ENCODE measurements around the gene MID1. TPM values are rescaled to one million over a fixed set of nuclear protein-coding genes. Genes with fewer than 3 reads are reported as not detected.

Gene MID1
- total RNA-seq, 1 donor from 2014 or later, result 3.4 TPM

DNA sequence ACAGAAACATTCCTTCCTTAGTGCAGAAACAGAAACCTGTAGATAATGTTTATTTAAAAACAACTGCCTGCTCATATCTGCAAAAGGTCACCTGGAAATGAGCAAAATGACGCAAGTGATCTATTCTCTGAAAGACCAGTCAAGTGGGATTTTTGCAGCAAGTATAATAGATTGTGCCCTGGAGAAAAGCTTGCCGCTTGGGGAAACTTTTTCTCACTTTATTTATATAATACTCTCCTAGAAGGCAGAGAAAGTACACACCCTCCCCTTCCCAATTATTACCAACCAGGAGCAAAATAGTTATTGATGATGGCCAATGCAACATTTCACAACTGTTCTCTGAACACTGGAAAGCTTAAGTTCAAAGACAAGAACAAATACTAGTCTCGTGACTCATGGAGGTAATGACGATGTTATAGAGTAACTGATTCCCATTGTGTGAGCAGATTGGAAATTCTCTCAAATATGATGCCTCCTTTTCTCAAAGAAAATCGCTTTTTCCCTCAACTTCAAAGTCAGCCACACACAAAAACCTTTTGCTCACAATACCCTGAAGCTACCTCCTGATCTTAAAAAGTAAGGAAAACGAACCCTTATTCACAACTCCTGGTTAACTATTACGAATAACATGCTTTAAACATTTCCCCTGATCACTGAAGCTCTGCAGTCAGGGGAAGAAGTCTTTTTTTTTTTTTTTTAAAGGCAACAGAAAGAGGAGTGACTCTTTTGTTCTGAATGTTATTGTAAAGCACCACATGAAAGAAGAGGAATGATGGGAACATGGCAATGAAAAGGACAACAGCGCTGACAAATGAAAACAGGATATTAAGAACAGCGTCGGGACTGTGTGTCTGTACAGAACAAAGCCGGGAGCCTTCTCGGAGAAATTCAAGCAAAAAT, 41.0 kb downstream of the MID1 start:
- H3K36me3 ChIP-seq (ENCODE audit: control insufficient read depth, insufficient read depth, low read length), result no peaks in the 10 kb centered on the region
- TF ChIP-seq, protein P1, sequence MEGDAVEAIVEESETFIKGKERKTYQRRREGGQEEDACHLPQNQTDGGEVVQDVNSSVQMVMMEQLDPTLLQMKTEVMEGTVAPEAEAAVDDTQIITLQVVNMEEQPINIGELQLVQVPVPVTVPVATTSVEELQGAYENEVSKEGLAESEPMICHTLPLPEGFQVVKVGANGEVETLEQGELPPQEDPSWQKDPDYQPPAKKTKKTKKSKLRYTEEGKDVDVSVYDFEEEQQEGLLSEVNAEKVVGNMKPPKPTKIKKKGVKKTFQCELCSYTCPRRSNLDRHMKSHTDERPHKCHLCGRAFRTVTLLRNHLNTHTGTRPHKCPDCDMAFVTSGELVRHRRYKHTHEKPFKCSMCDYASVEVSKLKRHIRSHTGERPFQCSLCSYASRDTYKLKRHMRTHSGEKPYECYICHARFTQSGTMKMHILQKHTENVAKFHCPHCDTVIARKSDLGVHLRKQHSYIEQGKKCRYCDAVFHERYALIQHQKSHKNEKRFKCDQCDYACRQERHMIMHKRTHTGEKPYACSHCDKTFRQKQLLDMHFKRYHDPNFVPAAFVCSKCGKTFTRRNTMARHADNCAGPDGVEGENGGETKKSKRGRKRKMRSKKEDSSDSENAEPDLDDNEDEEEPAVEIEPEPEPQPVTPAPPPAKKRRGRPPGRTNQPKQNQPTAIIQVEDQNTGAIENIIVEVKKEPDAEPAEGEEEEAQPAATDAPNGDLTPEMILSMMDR (IDR thresholded peaks at IDR 0.05; ENCODE audit: insufficient read depth, low read length, severe bottlenecking), result no peak
- H3K27me3 ChIP-seq (ENCODE audit: control insufficient read depth, insufficient read depth, low read length), result no peaks in the 10 kb centered on the region
- peak; percentile 78 for DNase-seq (ENCODE audit: low read depth)
- FAIRE-seq, result no peak
- H3K4me3 ChIP-seq (ENCODE audit: low read depth, low read length), result no peak overlapping the region

DNA sequence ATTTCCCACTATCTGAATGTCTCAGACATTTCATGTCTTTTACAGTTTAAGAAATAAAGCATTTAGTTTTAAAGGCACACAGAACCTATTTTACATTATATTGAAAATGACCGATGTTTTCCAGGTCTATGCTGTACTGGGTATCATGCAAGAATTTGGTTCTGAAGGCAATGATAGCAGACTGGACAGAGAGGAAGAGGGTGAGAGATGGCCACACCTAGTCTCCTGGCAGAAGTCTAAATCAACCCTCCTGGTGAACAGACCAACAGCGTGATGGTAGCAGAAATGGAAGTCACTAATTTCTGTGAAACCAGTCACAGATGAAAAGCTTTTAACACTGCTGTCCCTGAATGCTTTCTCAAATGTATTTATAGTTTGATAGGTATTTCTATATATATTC, 41.9 kb downstream of the MID1 start:
- FAIRE-seq (no peak), DNase-seq (ENCODE audit: low read depth) (no peak)
- Histone ChIP-seq H3K27me3 (ENCODE audit: control insufficient read depth, insufficient read depth, low read length) (no peaks in the 10 kb centered on the region), H3K36me3 (ENCODE audit: control insufficient read depth, insufficient read depth, low read length) (no peaks in the 10 kb centered on the region), H3K4me3 (ENCODE audit: low read depth, low read length) (no peak overlapping the region)
- TF ChIP-seq, protein P1 (IDR thresholded peaks at IDR 0.05; ENCODE audit: insufficient read depth, low read length, severe bottlenecking), result no peak

DNA sequence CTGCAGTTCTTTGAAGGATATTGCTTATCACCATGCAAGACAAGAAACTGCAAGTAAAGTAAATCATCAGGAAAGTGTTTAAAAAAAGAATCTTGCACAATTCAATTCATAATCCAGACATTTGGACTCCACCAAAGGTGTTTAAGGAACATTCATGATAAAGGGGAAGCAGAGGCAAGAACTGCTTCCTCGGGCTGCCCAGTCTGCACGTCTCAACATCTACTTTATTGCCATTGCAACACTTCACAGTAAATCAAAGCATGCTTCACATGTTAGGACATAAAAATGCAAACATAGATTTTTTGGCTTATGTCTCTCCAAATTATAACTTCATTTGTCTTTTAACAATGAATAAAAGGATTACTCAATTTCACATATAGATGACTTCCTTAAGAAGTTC, 42.5 kb downstream of the MID1 start:
- DNase-seq (ENCODE audit: low read depth), result peak; percentile 79
- TF ChIP-seq, protein P1 (IDR thresholded peaks at IDR 0.05; ENCODE audit: insufficient read depth, low read length, severe bottlenecking), result no peak
- Histone ChIP-seq H3K4me3 (ENCODE audit: low read depth, low read length) (no peak overlapping the region), H3K27me3 (ENCODE audit: control insufficient read depth, insufficient read depth, low read length) (no peaks in the 10 kb centered on the region), H3K36me3 (ENCODE audit: control insufficient read depth, insufficient read depth, low read length) (no peaks in the 10 kb centered on the region)
- FAIRE-seq, result no peak

DNA sequence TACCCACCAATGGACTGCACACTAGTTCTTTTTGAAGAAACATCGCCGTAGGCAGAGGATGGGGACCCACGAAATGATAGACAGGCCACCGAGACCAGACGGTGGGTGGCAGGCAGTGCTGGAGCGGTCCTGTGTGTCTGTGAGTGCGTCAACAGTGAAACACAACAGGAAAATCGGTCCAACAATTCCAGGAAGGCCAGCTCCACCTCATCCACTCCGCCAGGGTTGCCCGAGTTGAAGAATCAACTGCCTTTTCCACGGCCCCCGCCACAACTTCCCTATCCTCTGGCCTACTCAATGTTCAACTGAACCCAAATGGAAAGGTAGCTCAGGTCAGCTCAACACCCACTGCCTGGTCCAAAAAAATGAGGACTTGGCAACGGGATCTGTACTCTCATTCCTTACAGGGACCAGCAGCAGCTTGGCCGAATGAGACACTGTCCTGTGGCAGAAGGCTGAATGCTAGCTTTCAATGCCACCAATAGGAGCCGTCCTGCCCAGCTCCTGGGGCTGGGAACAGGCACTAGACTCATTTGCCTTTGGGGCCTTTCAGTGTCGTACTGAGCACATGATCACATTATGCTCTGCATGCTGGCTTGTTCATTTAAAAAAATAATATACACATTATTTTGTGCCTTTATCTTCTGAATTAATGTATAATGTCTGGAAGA, 43.5 kb downstream of the MID1 start:
- no peak overlapping the region for H3K4me3 ChIP-seq (ENCODE audit: low read depth, low read length)
- FAIRE-seq, result no peak
- no peaks in the 10 kb centered on the region for H3K27me3 ChIP-seq (ENCODE audit: control insufficient read depth, insufficient read depth, low read length)
- peak; percentile 7 for DNase-seq (ENCODE audit: low read depth)
- TF ChIP-seq, protein P1 (IDR thresholded peaks at IDR 0.05; ENCODE audit: insufficient read depth, low read length, severe bottlenecking), result no peak
- no peaks in the 10 kb centered on the region for H3K36me3 ChIP-seq (ENCODE audit: control insufficient read depth, insufficient read depth, low read length)

DNA sequence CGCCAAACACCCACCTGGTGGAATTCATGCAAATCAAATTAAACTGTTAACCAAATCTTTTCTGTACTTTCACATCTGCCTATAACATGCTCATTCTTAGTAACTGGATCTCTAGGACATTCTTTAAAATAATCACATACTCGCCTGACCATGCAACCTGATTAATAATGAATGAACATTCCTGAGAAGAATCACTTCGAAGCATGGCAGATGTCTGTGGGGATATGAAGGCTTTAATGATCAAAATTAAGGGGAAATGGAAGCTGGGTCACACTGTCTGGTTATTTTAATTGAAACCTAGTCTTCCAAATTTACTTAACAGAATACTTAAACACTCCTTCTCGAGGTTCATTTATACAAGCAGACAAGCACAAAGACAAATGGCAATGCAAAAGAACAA, 44.2 kb downstream of the MID1 start:
- TF ChIP-seq, protein P1 (IDR thresholded peaks at IDR 0.05; ENCODE audit: insufficient read depth, low read length, severe bottlenecking), result no peak
- no peak overlapping the region for H3K4me3 ChIP-seq (ENCODE audit: low read depth, low read length)
- DNase-seq (ENCODE audit: low read depth) (no peak), FAIRE-seq (no peak)
- H3K27me3 ChIP-seq (ENCODE audit: control insufficient read depth, insufficient read depth, low read length), result no peaks in the 10 kb centered on the region
- H3K36me3 ChIP-seq (ENCODE audit: control insufficient read depth, insufficient read depth, low read length), result no peaks in the 10 kb centered on the region
